ENCODE results near the gene RELL2.

DNA sequence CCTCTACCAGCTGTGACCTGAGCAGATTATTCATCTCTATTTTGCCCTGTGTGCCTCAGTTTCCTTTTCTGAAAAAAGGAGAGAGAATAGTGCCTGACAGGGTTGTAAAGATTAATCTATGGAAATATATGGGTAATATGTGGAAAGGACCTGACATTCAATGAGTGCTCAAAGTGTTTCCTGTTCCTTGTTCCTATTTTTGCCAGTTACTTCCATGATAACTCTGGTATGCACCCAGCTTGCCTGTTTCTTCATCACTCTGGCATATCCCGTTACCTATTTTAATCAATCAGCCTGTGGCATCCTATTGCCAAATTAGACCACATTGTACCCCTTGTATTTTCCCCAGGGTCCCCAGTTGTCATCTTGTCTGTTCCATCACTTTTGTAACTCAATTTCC, 48.8 kb downstream of the RELL2 start:
- no peak for TF ChIP-seq POLR2AphosphoS5 (IDR thresholded peaks at IDR 0.05; ENCODE audit: low read depth, low read length)
- no peak for TF ChIP-seq TAF1 (IDR thresholded peaks at IDR 0.05; ENCODE audit: borderline replicate concordance, insufficient read depth, low read length)
- TF ChIP-seq, protein P1, sequence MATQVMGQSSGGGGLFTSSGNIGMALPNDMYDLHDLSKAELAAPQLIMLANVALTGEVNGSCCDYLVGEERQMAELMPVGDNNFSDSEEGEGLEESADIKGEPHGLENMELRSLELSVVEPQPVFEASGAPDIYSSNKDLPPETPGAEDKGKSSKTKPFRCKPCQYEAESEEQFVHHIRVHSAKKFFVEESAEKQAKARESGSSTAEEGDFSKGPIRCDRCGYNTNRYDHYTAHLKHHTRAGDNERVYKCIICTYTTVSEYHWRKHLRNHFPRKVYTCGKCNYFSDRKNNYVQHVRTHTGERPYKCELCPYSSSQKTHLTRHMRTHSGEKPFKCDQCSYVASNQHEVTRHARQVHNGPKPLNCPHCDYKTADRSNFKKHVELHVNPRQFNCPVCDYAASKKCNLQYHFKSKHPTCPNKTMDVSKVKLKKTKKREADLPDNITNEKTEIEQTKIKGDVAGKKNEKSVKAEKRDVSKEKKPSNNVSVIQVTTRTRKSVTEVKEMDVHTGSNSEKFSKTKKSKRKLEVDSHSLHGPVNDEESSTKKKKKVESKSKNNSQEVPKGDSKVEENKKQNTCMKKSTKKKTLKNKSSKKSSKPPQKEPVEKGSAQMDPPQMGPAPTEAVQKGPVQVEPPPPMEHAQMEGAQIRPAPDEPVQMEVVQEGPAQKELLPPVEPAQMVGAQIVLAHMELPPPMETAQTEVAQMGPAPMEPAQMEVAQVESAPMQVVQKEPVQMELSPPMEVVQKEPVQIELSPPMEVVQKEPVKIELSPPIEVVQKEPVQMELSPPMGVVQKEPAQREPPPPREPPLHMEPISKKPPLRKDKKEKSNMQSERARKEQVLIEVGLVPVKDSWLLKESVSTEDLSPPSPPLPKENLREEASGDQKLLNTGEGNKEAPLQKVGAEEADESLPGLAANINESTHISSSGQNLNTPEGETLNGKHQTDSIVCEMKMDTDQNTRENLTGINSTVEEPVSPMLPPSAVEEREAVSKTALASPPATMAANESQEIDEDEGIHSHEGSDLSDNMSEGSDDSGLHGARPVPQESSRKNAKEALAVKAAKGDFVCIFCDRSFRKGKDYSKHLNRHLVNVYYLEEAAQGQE (IDR thresholded peaks at IDR 0.05; ENCODE audit: insufficient read depth in 1 of 2, low read depth in 2 of 2, low read length in 2 of 2) = no peak

Data from PFSK-1 (cell line).